Activated CD4-positive, alpha-beta T cell treated with anti-CD3 and anti-CD28 coated beads for 4 hours (primary cell): ENCODE measurements around the gene BRD4.
"Not testable (repeated sequence)": the region's sequence is repeated elsewhere in the genome, so short reads cannot be mapped to it uniquely, and the experiment has no call there.

ENCODE experiments used
- DNase-seq, 2 donors: peaks; one replicate each; pipeline ENCODE4 v3.0.0-alpha.2; 2020

Gene BRD4

DNA sequence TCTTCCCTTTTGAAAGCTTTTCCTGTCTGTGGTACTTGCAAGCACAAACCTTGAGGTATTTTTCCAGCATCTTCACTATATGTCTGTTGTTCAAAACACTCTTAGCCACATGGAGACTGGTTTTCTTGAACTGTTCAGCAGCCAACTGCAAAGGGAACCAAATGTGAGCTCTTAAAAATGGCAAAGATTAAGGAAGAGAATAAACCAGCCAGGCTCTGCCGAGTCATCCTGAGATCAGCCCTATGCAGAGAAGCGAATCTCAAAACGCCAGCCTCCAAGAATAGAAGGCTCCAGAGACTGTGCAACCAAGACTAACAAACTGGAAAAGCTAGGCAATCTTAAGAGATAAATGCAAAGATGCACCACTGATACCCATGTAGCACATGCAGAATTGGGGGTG, 26.6 kb upstream of the BRD4 start:
- DNase-seq = no peak

DNA sequence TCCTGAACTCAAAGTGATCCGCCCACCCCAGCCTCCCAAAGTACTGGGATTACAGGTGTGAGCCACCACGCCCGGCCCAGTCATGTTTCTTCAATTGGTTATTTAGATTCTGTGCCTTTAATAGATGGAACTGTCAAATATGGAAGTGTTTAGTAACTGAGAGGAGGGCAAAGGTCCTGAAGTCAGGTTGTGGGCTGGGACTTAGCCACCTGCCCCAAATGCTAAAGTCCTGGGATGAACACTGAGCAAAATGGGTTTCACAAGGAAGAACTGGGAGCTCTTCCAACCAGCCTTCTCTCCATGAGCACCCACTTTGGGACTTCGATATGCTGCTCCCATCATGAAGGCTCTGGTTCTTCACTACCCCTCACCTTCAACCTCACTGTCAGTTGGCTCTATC, 25.6 kb upstream of the BRD4 start:
- DNase-seq = no peak

DNA sequence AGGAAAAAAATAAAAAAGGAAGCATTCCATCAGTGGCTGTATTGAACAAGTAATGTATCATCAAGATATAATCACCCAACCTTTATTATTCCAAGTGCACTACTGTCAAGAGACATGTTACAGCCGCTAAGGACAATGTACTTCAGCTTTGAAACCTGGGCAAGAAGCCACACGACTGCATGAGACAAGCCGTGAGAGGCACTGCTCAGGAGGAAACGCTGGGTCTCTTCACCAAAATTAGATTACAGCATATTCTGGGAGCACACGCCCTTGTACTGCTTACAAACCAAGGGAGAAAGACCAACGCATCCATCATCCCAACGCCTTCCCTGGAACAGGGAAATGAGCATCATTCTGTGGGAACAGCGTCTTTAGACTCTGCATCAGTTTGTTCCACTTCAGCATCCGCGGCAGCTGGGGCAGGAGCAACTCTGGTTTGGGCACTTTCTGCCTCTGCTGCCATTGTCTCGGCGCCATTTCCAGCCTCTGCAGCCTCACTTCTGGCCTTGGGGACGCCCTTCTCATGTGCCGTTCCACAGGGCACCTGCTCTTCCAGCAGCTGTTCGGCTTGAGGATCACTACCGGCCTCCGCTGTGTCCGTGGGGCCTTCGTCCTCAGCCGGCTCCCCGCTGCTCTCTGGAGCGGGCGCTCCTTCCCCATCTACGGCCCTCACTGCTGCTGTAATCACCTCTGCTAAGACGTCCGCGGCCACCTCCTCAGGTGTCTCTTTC, 22.4 kb upstream of the BRD4 start:
- DNase-seq = no peak

DNA sequence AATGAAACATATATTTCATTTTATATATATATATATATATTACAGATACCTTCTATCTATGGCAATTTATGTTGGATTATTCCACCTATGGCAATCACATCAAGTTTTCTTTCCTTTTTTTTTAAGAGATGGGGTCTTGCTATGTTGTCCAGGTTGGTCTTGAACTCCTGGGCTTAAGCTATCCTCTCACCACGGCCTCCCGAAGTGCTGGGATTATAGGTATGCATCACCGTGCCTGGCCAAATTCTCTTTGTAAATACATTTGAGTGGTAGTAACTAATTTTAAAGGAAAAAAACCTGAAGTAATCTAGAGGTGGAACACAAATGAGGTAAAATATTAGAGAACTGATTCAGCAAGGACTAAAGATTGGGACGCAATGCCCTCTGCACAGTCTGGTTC, 21.6 kb upstream of the BRD4 start:
- no peak for DNase-seq

DNA sequence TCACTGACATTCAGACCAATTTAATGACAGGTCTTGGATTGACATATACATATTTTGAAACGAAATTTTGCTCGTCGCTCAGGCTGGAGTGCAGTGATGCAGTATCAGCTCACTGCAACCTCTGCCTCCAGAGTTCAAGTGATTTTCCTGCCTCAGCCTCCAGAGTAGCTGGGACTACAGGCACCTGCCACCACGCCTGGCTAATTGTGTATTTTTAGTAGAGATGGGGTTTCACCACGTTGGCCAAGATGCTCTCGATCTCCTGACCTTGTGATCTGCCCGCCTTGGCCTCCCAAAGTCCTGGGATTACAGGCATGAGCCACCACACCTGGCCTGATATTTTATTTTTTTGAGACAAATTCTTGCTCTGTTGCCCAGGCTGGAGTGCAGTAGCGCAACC, 20.2 kb upstream of the BRD4 start:
- DNase-seq = not testable (repeated sequence)

DNA sequence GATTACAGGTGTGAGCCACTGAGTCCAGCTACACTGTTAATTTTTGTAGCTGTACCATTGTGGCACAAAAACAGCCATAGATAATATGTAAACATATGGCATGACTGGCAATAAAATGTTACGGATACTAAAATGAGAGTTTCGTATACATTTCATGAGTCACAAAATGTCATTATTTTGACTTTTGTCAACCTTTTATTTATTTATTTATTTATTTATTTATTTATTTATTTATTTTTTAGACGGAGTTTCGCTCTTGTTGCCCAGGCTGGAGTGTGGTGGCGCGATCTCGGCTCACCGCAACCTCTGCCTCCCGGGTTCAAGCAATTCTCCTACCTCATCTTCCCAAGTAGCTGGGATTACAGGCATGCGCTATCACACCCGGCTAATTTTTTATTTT, 9.0 kb upstream of the BRD4 start:
- DNase-seq = not testable (repeated sequence)

DNA sequence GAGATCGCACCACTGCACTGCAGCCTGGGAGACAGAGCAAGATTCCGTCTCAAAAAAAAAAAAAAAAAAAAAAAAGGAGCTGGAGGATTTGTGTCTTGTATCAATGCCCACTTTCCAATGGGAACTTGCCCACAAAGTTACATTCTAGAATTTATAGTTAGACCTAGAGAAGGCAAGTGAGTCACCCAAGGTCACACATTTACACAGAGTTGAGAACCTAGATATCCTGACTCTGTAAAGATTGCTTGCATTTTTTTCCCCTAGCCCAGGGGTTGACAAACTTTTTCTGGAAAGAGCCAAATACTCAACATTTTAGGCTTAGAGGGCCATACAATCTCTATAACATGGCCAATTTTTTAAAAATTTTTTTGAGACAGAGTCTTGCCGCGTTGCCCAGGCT, 7.7 kb upstream of the BRD4 start:
- no peak for DNase-seq

DNA sequence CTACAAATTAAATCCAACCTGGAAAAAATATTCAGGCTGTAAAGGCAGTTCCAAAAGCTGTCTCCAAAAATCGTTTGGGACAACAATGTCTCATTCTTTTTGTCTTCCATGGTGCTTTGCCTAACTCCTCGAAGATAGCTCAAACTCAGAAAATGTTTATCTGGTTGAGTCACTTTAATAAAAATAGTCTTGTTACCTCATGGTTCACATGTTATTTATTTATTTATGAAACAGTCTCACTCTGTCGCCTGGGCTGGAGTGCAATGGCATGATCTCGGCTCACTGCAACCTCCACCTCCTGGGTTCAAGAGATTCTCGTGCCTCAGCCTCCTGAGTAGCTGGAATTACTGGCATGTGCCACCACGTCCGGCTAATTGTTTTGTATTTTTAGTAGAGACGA, 4.9 kb upstream of the BRD4 start:
- DNase-seq = no peak

DNA sequence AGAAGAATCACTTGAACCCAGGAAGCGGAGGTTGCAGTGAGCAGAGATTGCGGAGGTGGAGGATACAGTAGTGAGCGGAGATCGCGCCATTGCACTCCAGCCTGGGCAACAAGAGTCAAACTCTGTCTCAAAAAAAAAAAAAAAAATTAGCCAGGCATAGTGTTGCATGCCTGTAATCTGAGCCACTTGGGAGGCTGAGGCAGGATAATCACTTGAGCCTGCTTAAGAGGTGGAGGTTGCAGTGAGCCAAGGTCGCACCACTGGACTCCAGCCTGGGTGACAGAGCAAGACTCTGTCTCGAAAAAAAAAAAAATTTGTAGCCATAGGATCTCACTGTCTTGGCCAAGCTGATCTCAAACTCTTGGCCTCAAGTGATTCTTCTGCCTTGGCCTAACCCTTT, 3.7 kb upstream of the BRD4 start:
- not testable (repeated sequence) for DNase-seq

DNA sequence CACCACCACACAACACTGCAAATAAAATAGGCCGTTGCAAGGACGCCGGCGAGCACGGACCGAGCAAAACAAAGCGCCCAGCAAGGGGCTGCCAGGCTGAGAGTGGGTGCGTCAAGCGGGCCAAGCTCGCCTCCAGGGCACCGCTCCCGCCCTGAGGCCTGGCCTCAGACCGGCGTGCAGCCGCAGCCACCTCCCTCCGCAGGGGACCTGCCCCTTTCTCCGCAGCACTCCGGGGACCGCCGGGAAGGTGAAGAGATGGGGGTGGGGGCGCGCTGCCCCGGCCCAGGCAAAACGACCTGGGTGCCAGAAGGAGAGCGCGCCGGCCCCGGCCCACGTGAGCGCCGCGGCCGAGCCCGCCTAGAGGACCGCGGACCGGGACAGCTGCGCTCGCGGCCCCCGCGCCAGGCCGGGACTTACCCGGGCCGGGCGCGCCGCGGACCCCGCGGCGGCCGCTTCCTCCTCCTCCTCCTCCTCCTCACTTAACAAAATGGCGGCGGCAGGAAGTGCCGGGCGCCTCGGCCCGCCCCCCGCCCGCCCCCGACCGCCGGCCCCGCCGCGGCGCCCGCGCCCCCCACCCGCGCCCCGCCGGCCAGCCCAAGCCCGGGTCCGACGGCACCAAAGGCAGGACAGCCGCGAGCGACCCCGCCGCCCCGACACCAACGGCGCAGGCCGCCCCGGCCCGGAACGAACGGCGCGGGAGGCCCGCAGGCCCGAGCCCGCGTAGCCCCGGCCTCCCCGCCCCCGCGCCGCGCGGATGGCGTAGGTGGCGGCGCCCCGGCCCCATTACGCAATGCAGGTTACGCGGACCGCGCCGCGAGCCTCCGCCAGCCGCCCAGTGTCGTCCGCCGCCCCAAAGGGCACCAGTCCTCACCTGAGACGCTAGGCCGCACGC, 674 bp downstream of the BRD4 start:
- DNase-seq = peak; percentile 70 to 71

DNA sequence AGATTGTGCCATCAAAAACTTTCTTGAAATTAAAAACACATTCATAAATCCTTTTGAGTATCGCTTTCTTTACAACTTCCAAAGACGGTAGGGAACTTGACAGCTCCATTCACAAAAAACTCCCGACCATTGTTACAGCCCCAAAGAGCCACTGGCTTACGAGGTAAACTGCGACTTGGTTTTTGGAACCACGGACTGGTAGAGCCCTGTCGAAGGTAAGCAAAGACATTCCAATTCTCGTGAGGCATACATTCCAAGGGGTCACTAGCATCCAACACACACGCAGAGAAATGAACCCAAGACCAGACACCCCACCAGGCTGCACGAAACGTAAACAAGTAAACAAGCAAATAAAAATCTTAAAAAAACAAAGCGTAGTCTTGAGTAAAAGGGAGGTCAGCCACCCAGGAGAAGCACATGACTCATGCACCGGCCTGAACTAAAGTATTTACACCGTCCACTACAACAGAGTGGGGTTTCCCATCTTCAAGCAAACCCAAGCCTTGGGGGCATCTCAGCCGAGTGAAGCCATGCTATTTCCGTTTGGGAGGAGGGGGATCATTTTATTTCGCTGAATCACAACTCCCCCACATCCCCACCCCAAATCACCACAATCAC, 1.4 kb downstream of the BRD4 start:
- DNase-seq = no peak

DNA sequence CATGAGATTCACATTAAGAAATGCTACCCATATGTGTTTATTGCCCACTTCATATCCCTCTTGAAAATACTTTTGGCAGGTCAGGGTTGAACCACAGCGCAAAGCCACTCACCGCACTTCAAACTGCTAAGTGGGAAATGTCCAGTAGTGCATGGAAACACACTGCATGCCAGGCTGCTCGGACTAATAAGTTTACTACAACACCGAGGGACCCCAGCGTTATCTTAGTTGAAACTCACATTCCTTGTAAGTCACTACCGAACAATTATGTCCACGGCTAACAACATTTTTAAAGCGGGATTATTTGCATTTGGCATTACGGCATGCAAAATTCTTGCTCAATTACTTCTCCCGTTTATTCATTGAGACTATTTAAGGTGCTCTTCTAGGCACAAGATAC, 4.0 kb downstream of the BRD4 start:
- DNase-seq = no peak

DNA sequence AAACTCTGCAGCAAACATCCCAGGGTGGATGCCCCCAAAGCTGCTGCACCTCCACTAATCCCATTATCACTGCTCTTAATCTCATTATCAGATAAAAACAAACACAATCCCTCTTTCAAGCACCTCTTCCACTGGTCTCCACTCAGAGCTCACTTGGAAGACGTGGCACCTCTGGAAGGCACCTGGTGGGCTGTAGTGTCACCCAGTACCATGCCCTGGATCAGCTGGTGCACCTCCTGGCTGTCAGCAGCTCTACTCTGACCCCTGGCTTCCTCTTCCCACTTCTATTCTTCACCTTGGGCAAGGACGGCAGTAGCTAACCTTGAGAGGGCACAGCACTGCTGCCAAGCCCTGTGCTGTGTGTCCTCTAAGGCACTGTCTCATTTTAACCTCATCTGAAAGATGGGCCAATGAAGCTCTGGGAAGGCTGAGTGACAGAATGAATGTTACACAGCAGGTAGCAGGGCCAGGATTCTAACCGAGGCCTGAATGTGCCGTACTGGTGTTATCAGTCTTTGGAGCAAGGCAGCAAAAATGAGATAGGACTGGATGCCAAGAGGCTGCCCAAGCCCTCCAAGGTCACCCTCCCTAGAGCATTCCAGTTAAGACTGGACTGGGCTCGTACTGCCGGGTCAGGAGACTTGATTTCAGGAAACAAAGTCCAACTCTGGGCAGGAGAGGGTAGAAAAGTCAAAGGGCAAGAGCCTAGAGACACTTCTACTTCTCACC, 7.4 kb downstream of the BRD4 start:
- no peak for DNase-seq

DNA sequence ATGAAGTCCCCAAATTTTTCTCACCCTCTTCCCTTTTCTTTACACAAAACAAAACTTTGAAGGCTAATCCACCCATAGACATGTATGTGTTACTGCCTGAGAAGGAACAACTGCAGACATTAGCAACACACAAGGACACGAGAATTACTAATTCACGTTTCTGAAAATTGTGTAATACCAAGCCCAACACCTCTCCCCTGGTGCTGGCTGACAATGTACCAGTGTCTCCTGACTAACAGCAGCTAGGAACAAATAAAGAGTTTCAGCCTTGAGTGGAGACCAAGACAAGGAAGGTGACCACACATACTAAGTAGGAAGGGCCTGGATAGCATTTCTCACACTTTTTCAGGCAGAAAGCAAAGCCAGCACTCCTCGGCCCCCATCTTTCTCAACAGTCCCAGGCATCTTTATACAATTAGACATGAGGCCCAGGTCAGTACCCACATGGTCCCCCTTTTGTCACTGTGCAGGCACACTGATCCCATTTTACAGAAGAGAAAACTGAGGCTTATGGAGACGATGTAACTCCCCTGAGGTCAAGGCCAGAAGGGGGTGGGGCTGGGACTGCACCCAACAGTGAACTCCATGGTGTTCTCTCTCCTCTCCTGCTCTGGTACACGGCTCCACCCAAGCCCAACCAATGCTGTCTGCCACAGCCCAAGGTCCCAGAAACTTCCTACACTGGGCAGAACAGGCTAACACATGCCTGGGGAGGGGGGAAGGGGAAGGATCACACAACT, 8.7 kb downstream of the BRD4 start:
- no peak for DNase-seq

DNA sequence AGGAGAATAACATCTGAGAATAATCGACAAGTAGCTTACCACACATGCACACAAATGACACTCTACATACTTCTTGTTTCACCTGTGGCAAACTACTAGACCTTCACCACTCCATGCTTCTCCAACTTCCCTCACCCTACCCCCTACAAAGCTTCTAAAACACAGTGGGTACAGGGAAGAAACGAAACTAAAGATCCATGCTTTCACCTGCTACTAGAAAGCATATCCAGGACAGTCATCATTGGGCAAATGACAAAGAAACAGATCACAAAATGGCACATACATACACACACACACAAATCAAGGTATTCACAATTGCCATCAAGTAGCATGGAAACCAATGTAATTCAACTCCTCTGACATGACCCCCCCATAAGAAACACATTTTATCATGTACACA, 10.6 kb downstream of the BRD4 start:
- no peak for DNase-seq

DNA sequence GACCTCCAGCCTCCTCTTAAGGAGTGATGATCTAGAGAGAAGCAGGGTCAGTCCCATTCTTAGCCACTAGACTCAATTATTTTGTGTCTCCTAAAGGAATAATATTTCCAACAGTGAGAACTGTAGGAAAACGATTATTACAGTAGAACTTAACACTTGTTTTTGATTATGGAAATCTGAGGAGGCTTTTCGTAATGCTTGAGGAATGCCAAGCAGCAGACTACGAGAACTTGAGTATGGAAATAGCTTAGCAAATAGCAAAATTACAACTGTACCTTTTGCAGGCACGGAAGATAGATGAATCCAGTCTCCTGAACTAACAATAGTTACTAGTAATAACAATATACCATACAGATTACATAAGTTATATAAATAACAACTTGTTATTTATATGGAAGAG, 12.2 kb downstream of the BRD4 start:
- no peak for DNase-seq

DNA sequence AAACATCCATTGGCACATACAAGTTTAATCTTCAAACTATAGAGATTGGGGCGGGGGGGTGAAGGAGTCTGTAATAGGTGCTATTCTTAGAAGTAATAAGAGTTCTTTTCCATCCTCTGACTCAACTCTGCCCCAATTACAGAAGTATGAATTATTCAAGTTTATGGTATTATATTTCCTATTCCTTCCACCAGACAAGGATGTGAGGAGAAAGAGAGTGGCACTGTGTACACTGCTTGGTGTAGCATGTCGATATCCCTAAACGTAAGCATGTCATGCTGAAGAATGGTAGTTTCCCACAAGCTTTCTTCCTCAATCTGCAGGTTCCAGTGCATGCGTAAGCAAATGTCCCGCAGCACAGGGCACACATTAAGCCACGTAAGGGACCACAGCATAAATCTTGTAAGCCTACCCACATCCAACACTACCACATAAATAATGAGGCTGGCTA, 14.1 kb downstream of the BRD4 start:
- DNase-seq = peak in 1 of 2 donors; percentile 40

DNA sequence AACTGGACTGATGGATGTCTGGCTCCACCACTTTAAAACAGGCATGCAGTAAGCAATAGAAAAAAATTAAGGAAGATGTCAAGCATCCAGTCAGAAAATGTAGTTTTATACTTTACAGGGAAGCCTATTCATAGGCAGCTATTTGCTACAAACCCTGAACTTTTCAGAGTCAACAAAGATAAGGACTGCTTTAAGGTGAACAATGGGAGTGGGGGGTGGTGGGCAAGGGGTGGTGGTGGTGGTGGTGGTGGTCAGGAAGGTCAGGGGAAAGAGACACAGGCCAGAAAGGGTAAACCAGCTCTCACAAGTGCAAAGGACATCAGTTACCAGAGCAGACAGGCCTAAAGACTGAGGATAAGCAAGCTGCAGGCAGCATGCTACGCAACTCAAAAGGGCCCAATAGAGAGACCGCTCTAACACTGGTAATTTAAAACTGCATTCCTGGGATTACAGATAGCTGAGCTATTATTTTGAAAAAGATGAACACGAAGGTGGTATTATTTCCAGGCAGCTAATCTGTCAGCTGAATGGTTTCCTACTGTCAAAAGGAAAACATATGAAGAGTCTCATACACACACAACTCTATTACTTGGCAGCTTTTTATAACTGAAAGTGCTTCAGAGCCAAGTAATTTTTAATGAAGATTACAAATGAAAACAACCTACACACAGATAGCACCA, 14.8 kb downstream of the BRD4 start:
- no peak for DNase-seq

DNA sequence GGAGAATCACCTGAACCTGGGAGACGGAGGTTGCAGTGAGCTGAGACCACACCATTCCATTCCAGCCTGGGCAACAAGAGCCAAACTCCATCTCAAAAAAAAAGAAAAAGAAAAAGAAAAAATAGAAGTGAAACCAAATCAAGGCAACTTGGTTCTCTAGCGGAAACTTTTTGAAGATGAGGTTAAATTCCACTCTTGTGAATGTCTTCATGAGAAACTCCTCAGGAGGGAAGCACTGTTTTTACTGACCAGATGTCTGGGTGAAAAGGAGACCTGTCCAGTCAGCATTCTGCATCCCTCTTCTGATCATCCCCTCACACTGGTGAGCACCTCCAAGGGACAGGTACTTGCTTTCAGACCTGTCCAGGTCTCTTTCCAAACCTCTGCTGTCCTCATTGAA, 15.8 kb downstream of the BRD4 start:
- no peak for DNase-seq

DNA sequence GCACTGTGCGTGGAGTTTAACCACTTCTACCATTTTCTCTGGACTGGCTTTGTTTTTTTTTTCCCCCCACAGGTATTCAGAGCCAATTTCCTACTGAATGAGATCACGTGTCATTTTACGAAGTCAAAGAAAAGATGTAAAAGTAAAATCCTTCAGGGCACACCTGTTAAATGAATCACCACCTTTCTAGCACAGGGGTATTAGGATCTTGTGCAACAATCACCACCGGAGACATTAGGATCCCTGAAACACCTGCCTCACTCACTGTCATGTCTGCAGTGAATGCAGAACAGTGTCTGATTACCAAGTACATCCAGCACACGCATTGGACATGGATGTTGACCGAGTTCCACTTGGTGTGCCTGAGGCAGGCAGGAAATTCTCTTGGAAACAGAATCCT, 17.2 kb downstream of the BRD4 start:
- no peak for DNase-seq

DNA sequence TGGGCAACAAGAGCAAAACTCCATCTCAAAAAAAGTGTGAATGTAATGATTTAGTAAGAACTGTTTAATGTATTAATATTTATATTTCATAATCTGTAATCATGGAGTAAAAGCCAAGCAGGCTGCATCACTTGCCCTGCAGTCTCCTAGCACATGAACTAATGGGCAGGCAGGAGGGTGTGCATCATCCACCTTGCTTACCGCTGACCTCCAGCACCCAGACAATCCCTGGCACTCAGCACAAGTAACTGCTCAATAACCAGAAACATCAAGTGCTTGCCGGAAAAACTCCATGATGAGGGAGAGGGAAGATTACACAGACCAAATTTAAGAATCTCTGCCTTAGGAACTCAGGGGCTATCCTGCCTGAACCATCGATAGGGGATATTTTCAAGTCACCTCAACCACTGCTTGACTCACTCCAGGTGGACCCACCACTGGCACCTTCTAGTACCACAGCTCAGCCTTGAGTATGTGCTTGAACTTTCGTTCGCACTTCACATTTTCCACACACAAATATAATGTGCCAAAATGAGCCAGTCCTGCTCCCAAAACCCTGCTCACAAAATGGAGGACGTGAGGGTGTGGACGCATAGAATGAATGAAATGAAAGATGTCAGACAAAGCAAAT, 18.6 kb downstream of the BRD4 start:
- no peak for DNase-seq
